ENCODE measurements around the gene C1QL1.

GRCh38 chr17:44992242-44992939 lies 24.3 kb upstream of the C1QL1 start:
- TF ChIP-seq POLR2A (IDR thresholded peaks at IDR 0.05) = no peak
- TF ChIP-seq, protein P1, sequence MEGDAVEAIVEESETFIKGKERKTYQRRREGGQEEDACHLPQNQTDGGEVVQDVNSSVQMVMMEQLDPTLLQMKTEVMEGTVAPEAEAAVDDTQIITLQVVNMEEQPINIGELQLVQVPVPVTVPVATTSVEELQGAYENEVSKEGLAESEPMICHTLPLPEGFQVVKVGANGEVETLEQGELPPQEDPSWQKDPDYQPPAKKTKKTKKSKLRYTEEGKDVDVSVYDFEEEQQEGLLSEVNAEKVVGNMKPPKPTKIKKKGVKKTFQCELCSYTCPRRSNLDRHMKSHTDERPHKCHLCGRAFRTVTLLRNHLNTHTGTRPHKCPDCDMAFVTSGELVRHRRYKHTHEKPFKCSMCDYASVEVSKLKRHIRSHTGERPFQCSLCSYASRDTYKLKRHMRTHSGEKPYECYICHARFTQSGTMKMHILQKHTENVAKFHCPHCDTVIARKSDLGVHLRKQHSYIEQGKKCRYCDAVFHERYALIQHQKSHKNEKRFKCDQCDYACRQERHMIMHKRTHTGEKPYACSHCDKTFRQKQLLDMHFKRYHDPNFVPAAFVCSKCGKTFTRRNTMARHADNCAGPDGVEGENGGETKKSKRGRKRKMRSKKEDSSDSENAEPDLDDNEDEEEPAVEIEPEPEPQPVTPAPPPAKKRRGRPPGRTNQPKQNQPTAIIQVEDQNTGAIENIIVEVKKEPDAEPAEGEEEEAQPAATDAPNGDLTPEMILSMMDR (IDR thresholded peaks at IDR 0.05) = no peak

All from body of pancreas (tissue), 4 donors.